NCI-H524 treated with DMSO at 0.1 percent for 48 hours (cell line): ENCODE measurements around the gene AFG3L2.
A peak's percentile ranks its signal among the peaks of the same experiment; 100 is the strongest.
"Not testable (repeated sequence)": the region's sequence is repeated elsewhere in the genome, so short reads cannot be mapped to it uniquely, and the experiment has no call there.

ENCODE experiments used
- DNase-seq: peaks from one replicate; lab custom pipeline; 2025; lab: John Stamatoyannopoulos, UW

AFG3L2 gene

GRCh38 chr18:12376754-12377555 is at the start of gene AFG3L2:
TSS of gene AFG3L2 (minus strand) at chr18:12377227. CDS start at chr18:12377082, 145 bp downstream.
- DNase-seq: peak; percentile 92

DNA sequence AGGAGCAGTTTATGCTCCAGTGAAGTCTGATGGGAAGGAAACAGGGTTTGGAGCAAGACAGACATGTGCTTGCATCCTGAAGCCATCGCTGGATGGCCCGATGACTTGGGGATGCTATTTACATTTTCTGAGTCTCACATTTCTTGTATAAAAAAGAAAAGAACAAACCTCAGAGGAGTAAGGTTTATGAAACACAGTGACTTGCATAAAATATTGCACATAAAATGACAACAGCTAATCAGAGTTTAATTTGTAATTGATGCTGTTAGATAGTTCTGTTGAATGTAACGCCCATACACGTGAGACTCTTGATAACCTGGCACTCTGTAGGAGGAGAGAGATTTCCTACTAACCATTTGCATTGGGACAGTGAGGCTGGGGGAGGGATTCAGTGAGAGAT is 47.2 kb upstream of the AFG3L2 start:
- DNase-seq: no peak

- no peak for DNase-seq
Observed at GRCh38 chr18:12423820-12424219, 46.8 kb upstream of the AFG3L2 start.

GRCh38 chr18:12423393-12423792 is 46.4 kb upstream of the AFG3L2 start:
- DNase-seq: no peak

DNA sequence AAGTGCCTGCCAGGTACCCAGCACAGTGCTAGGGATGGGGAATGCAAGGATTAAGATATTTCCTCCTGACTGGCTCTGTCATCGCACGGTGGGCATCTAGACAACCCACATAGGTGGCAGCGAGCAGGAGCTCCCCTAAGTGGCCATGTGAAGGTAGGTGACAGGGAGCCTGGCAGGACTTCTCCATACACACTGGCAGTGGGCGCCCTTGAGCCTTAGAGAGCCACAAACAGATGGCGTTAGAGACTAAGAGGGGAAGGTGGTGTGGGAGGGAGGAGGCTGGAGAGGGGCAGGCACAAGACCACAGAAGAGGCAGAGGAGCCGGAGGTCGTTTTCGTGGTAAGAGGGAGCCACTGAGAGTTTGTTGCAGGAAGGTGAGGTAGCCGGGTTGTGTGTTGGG is 45.9 kb upstream of the AFG3L2 start:
- peak; percentile 77 for DNase-seq

- DNase-seq: no peak
Observed at GRCh38 chr18:12421732-12422131, 44.7 kb upstream of the AFG3L2 start.

DNA sequence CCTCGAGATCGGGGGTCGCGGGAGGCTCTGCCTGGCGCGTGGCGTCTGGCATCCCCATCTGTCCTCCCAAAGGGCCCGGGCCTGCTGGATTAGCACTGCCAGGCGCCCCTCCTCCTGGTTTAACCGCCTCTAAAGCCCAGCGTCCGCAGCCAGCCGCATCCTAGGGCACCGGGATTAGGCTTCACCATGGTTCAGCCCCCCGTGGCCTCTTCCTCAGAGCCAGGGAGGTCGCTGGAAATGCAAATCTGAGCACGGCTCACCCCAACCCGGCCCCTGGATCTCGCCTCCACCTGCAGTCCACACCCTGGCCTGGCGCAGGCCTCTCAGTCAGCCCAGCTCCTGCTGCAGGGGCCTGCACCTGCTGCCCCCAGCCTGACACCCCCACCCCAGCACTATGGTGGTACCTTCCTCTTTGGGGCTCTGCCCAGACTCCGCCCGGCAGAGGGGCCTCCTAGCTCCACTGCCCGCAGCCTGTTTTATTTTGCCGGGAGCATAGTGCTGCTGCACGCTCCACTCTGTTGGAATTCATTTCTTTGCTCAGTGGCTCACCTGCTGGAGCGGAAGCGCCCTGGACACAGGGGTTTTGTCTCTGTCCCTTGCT is 43.9 kb upstream of the AFG3L2 start:
- peak; percentile 53 for DNase-seq

DNA sequence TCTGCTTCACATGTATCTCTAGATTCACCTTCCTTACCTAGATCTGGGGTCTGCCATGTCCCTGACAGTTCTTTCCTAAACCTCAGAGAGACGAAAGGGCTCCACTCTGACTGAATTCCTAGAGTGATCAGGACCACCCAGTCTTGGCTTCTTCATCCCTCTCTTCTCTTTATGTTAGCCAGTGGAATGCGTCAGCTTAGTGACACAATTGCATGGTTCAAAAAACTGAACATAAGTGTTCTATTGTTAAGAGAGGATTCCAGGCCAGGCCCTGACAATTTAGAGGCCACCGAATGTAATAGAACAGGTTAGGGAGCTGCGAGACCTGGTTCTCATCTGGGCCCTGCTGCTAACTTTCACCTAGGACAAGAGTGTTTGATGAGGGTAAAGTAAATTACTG is 40.7 kb upstream of the AFG3L2 start:
- no peak for DNase-seq

DNA sequence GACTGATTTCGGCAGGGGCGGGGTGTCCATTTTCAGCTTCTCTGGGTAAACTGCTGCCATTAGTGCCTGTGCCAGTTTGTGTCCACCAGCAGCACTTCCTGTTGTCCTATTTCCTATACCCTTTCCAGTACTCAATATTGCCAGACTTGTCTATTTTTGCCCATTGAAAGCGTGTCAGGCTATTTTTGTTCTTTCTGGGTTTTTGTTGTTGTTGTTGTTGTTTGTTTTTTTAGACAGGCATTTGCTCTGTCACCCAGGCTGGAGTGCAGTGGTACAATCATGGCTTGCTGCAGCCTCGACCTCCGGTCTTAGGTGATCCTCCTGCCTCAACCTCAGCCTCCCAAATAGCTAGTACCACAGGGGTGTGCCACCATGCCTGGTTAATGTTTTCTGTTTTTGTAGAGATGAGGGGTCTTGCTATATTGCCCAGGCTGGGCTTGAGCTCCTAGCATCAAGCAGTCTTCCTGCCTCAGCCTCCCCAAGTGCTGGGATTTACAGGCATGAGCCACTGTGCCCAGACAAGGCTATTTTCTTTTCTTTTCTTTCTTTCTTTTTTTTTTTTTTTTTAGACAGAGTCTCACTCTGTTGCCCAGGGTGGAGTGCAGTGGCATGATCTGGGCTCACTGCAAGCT is 39.2 kb upstream of the AFG3L2 start:
- DNase-seq: no peak

DNA sequence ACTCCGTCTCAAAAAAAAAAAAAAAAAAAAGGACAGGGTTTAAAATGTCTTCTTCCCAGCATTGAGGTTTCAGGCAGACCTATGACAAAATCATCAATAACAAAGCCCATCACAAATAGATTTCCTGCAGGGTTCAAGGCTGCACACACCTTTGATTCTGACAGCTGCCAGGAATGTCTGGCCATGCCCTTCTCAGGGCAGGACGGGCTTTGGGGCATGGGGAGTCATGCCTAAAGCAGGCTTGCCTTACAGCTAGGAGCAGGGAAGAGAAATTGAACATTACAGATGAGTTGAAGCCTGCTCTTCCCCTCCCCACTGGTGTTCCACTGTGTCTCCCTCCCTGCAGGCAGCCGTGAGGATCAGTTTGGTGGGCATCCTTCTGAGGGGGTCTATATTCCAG is 34.4 kb upstream of the AFG3L2 start:
- DNase-seq: no peak

DNA sequence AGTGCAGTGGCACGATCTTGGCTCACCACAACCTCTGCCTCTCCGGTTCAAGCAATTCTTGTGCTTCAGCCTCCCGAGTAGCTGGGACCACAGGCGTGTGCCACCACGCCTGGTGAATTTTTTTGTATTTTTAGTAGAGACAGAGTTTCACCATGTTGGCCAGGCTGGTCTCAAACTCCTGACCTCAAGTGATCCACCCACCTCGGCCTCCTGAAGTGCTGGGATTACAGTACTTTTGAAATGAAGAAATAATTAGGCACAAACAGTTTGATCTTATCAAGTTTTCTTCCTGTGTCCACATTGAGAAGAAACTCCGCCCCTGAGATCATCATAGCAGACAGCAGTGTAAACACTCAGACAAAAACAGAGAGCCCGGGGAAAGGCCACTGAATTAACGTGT is 33.7 kb upstream of the AFG3L2 start:
- DNase-seq: not testable (repeated sequence)

GRCh38 chr18:12410081-12410481 is 33.1 kb upstream of the AFG3L2 start:
- DNase-seq: no peak

GRCh38 chr18:12409469-12409868 is 32.4 kb upstream of the AFG3L2 start:
- no peak for DNase-seq

DNA sequence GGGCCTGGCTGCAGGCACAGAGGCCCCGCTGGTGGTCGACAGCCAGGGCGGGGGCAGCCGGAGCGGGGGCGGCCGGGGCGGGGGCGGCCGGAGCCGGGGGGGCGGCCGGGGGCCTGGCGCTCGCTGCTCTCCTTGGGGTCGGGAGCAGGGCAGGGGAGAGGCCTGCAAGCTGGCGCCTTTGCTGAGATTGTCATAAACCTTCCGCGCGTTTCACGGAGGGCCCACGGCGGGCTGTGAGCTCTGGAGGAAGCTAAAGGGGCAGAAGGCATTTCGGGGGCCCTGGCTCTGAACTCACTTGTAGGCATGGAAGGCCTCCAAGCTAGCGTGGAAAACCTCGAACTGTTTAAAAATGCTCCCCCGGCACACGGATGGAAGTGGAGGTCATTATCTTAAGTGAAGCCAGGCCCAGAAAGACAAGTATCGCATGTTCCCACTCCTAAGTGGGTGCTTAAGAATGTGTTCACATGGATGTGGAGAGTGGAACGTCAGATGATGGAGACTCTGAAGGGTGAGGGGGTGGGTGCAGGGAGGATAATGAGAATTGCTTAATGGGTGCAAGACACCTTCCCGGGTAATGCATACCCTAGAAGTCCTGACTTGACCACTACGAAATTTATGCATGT is 31.3 kb upstream of the AFG3L2 start:
- DNase-seq: no peak

GRCh38 chr18:12406371-12407111 is 29.5 kb upstream of the AFG3L2 start:
- no peak for DNase-seq

DNA sequence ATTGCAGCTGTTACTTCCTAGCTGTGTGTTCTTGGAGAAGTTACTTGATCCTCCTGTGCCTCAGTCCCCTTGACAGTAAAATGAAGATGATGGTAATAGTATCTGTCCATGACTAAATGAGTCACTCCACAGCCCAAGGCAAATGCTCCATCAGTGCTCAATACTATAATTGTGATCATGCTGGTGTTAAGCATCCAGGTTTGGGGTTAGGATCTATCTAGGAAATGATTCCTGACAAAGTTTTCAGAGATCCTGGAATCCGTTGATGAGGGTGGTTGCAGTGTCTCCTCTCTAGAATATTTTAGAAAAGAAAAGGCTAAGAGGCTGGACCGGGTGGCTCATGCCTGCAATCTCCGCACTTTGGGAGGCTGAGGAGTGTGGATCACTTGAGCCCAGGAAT is 28.0 kb upstream of the AFG3L2 start:
- no peak for DNase-seq

DNA sequence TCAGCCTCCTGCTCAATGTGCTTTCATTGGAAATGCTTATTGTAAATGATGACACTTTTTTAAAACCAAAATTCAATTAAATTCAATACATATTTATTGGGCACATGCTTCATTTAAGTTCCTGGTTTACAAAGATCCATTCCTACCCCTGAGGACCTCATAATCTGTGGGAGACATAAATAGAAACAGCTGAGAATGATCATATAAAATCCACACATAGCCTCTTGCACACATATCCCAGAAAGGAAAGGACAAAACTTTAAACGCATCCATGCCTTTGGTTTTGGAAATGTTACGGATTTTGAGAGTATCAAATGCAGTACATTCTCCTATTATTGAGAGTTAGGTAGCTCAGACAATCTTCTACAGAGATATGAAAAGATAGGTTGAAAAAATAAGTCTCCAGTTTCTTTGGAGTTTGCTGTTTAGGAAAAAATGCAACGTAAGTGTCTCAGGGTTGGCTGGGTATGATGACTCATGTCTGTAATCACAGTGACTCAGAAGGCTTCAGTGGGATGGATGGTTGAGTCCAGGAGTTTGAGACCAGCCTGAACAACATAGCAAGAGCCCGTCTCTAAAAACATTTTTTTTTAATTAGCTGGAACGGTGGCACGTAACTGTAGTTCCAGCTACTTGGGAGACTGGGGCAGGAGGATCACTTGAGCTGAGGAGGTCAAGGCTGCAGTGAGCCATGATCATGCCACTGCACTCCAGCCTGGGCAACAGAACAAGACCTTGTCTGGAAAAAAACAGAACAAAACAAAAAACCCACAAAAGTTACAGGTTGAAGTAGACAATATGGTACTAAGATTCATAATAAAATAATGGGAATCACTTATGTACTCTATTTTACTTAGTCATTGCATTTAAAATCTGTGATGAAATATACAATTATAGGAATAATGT is 26.8 kb upstream of the AFG3L2 start:
- DNase-seq: no peak

- DNase-seq: no peak
Observed at GRCh38 chr18:12401881-12402280, 24.9 kb upstream of the AFG3L2 start.

- no peak for DNase-seq
Observed at GRCh38 chr18:12399231-12399630, 22.2 kb upstream of the AFG3L2 start.

GRCh38 chr18:12398625-12399024 is 21.6 kb upstream of the AFG3L2 start:
- no peak for DNase-seq

DNA sequence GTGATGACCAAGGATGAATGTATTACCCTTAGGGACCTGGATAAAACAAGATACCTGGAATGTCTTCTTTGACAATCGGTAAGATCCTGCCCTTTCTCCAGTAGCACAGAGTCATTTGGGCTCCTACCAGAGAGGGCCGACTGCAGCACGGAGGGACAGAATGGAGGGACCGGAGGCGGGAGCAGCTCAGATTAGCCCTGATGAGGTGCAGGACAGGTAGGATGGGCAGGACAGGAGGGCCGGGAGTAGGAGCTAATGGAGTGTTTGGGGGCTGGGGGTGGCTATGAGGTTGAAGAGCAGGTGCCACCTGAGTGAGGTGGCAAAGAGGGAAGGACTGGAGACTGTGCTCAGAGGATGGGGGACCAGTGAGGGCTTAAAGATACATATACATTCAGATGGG is 20.8 kb upstream of the AFG3L2 start:
- DNase-seq: no peak
